Measurements from ENCODE around the gene CREB5.

The CREB5 gene

DNA sequence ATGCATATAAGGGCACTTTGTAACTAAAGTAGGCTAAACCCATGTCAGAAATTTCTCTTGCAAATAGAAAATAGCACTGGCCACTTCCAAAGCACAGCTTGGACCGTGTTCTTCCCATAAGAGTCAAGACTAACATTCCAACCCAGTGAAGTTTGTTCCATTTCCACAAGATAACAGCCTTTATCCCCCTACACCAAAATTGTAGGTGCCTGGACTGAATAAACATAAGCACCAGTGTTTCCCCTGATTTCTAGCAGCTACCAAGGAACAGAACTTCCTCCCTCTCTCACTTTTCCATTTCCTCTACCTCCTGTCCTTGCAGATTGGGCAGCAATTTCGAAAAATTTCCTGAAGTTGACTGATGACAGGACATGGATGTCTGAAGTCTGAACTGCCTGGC, 219.7 kb downstream of the CREB5 start:
- Histone ChIP-seq H3K4me1 (ENCODE audit: control insufficient read depth, insufficient read depth, low read depth, low read length) (peaks cover 3% of the 10 kb centered on the region), H2AFZ (ENCODE audit: low read depth, low read length) (no peak overlapping the region), H2BK5ac (ENCODE audit: low read depth, low read length, poor library complexity, severe bottlenecking) (no peak overlapping the region), H3K9me3 (ENCODE audit: control insufficient read depth, low read length) (no peaks in the 10 kb centered on the region), H2AK5ac (ENCODE audit: low read length, severe bottlenecking) (no peak overlapping the region), H3K27ac (ENCODE audit: low read length, poor library complexity, severe bottlenecking) (no peak overlapping the region), H3K79me1 (replicated peaks; ENCODE audit: low read length, poor library complexity, severe bottlenecking) (no peaks in the 10 kb centered on the region), H4K8ac (ENCODE audit: low read length) (no peak overlapping the region), H3K4me2 (ENCODE audit: low read length, poor library complexity, severe bottlenecking) (no peak overlapping the region), H2BK15ac (ENCODE audit: low read depth, poor library complexity, severe bottlenecking) (no peak overlapping the region), H4K91ac (ENCODE audit: low read length) (no peak overlapping the region), H3K9ac (ENCODE audit: low read length) (no peak overlapping the region), H3K14ac (ENCODE audit: low read length in 2 of 2) (no peak overlapping the region), H3K23ac (ENCODE audit: low read length in 2 of 2) (no peak overlapping the region), H3K18ac (ENCODE audit: low read depth in 1 of 2, low read length in 2 of 2) (no peak overlapping the region), H2BK12ac (ENCODE audit: low read length in 2 of 2) (no peak overlapping the region), H3K4ac (ENCODE audit: low read depth in 1 of 2, low read length in 2 of 2) (no peak overlapping the region), H2BK120ac (ENCODE audit: low read depth, low read length) (no peak overlapping the region), H3K4me3 (ENCODE audit: insufficient read depth in 1 of 2, low read depth in 1 of 2, low read length in 2 of 2) (no peak overlapping the region), H3K36me3 (ENCODE audit: control insufficient read depth in 1 of 2, insufficient read depth in 2 of 2, low read depth in 1 of 2, low read length in 2 of 2) (no peaks in the 10 kb centered on the region), H3K27me3 (ENCODE audit: control insufficient read depth in 1 of 2, insufficient read depth in 1 of 2, low read length in 2 of 2) (no peaks in the 10 kb centered on the region)
- DNase-seq, result no peak
- 70% methylated on average over 2 of the region's 2 CpGs for WGBS

GRCh38 chr7:28638914-28639313, 226.6 kb downstream of the CREB5 start:
- Histone ChIP-seq H3K4me3 (ENCODE audit: insufficient read depth in 1 of 2, low read depth in 1 of 2, low read length in 2 of 2) (no peak overlapping the region), H3K18ac (ENCODE audit: low read depth in 1 of 2, low read length in 2 of 2) (no peak overlapping the region), H2BK15ac (ENCODE audit: low read depth, poor library complexity, severe bottlenecking) (no peak overlapping the region), H4K91ac (ENCODE audit: low read length) (no peak overlapping the region), H3K14ac (ENCODE audit: low read length in 2 of 2) (no peak overlapping the region), H3K4me2 (ENCODE audit: low read length, poor library complexity, severe bottlenecking) (no peak overlapping the region), H3K4ac (ENCODE audit: low read depth in 1 of 2, low read length in 2 of 2) (no peak overlapping the region), H3K36me3 (ENCODE audit: control insufficient read depth in 1 of 2, insufficient read depth in 2 of 2, low read depth in 1 of 2, low read length in 2 of 2) (no peaks in the 10 kb centered on the region), H4K8ac (ENCODE audit: low read length) (no peak overlapping the region), H3K9me3 (ENCODE audit: control insufficient read depth, low read length) (no peaks in the 10 kb centered on the region), H3K9ac (ENCODE audit: low read length) (no peak overlapping the region), H2BK12ac (ENCODE audit: low read length in 2 of 2) (no peak overlapping the region), H2BK120ac (ENCODE audit: low read depth, low read length) (no peak overlapping the region), H2AFZ (ENCODE audit: low read depth, low read length) (no peak overlapping the region), H3K79me1 (replicated peaks; ENCODE audit: low read length, poor library complexity, severe bottlenecking) (no peaks in the 10 kb centered on the region), H3K27ac (ENCODE audit: low read length, poor library complexity, severe bottlenecking) (no peak overlapping the region), H3K4me1 (ENCODE audit: control insufficient read depth, insufficient read depth, low read depth, low read length) (peaks cover 2% of the 10 kb centered on the region), H2AK5ac (ENCODE audit: low read length, severe bottlenecking) (no peak overlapping the region), H3K27me3 (ENCODE audit: control insufficient read depth in 1 of 2, insufficient read depth in 1 of 2, low read length in 2 of 2) (no peaks in the 10 kb centered on the region), H3K23ac (ENCODE audit: low read length in 2 of 2) (no peak overlapping the region), H2BK5ac (ENCODE audit: low read depth, low read length, poor library complexity, severe bottlenecking) (no peak overlapping the region)
- no peak for DNase-seq
- WGBS, result no CpG with 5 or more reads among the region's 2 CpGs

DNA sequence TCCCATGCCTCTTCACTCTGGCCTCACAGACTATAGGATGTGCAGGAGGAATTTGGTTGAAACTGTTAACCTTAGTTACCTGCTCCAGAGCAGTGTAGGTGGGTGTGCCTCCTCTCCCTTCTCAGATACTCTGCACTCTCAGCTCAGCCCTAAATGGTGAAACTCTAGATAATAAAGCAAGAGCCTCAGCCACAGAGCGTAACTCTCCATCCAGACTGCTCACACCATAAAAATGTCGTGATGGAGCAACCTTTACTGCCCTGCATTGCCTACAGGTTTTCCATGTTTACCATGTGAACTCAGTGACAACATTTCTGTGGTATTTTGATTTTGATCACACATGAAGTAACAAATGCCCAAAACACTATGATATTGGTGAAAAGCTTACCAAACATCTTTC, 227.7 kb downstream of the CREB5 start:
- H3K9me3 ChIP-seq (ENCODE audit: control insufficient read depth, low read length), result no peaks in the 10 kb centered on the region
- no peak for DNase-seq
- no peak overlapping the region for H2BK15ac ChIP-seq (ENCODE audit: low read depth, poor library complexity, severe bottlenecking)
- peaks cover 2% of the 10 kb centered on the region for H3K4me1 ChIP-seq (ENCODE audit: control insufficient read depth, insufficient read depth, low read depth, low read length)
- no peak overlapping the region for H3K23ac ChIP-seq (ENCODE audit: low read length in 2 of 2)
- no peak overlapping the region for H4K8ac ChIP-seq (ENCODE audit: low read length)
- H3K4me2 ChIP-seq (ENCODE audit: low read length, poor library complexity, severe bottlenecking), result no peak overlapping the region
- WGBS, result 77% methylated on average over 2 of the region's 2 CpGs
- no peak overlapping the region for H3K14ac ChIP-seq (ENCODE audit: low read length in 2 of 2)
- no peak overlapping the region for H3K4ac ChIP-seq (ENCODE audit: low read depth in 1 of 2, low read length in 2 of 2)
- no peaks in the 10 kb centered on the region for H3K36me3 ChIP-seq (ENCODE audit: control insufficient read depth in 1 of 2, insufficient read depth in 2 of 2, low read depth in 1 of 2, low read length in 2 of 2)
- no peak overlapping the region for H3K4me3 ChIP-seq (ENCODE audit: insufficient read depth in 1 of 2, low read depth in 1 of 2, low read length in 2 of 2)
- no peak overlapping the region for H2AFZ ChIP-seq (ENCODE audit: low read depth, low read length)
- H2BK12ac ChIP-seq (ENCODE audit: low read length in 2 of 2), result no peak overlapping the region
- no peak overlapping the region for H2AK5ac ChIP-seq (ENCODE audit: low read length, severe bottlenecking)
- H3K27ac ChIP-seq (ENCODE audit: low read length, poor library complexity, severe bottlenecking), result no peak overlapping the region
- no peak overlapping the region for H4K91ac ChIP-seq (ENCODE audit: low read length)
- no peak overlapping the region for H3K9ac ChIP-seq (ENCODE audit: low read length)
- no peak overlapping the region for H2BK5ac ChIP-seq (ENCODE audit: low read depth, low read length, poor library complexity, severe bottlenecking)
- no peaks in the 10 kb centered on the region for H3K79me1 ChIP-seq (replicated peaks; ENCODE audit: low read length, poor library complexity, severe bottlenecking)
- H2BK120ac ChIP-seq (ENCODE audit: low read depth, low read length), result no peak overlapping the region
- H3K18ac ChIP-seq (ENCODE audit: low read depth in 1 of 2, low read length in 2 of 2), result no peak overlapping the region
- H3K27me3 ChIP-seq (ENCODE audit: control insufficient read depth in 1 of 2, insufficient read depth in 1 of 2, low read length in 2 of 2), result no peaks in the 10 kb centered on the region

DNA sequence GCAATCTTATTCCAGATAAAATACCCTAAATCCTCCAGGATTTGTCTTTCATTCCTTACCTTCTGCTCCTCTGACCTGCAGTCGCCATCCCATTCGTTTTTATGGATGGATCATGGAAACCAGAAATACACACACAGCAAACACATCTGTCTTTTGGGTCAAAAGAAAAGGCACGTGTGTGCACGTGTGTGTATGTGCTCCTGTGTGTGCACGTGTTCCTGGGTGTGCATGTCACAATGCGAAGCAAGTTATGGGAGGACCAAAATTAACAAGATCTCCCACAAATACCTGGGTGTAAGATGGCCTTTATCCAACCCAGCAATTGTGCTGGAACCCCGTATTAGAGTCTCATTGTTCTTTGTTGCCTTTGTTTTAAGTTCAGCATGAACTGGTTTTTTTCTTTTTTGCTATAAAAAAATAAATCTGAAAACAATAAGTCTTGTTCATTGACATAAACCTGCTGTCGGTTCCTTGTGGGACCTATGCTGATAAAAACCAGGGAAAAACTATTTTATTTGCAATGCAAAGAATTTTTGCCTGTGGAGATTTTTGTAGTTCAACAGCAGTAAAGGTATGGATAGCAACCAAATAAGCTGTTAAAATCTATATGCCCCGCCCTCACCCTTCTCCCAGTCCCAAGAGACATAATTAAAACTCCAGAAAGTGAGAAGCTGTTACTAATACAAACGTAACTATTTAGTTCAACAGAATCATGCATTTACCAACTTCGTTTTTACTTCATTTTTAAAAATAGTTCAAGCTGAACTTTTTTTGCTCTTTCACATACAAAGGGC, 229.6 kb downstream of the CREB5 start:
- Histone ChIP-seq H3K23ac (ENCODE audit: low read length in 2 of 2) (no peak overlapping the region), H3K4me2 (ENCODE audit: low read length, poor library complexity, severe bottlenecking) (no peak overlapping the region), H3K4me1 (ENCODE audit: control insufficient read depth, insufficient read depth, low read depth, low read length) (peaks cover 2% of the 10 kb centered on the region), H2BK5ac (ENCODE audit: low read depth, low read length, poor library complexity, severe bottlenecking) (no peak overlapping the region), H2BK120ac (ENCODE audit: low read depth, low read length) (no peak overlapping the region), H3K27ac (ENCODE audit: low read length, poor library complexity, severe bottlenecking) (no peak overlapping the region), H2BK12ac (ENCODE audit: low read length in 2 of 2) (no peak overlapping the region), H3K9ac (ENCODE audit: low read length) (peak overlapping the region; percentile 35), H2BK15ac (ENCODE audit: low read depth, poor library complexity, severe bottlenecking) (no peak overlapping the region), H3K27me3 (ENCODE audit: control insufficient read depth in 1 of 2, insufficient read depth in 1 of 2, low read length in 2 of 2) (no peaks in the 10 kb centered on the region), H4K8ac (ENCODE audit: low read length) (no peak overlapping the region), H3K79me1 (replicated peaks; ENCODE audit: low read length, poor library complexity, severe bottlenecking) (no peaks in the 10 kb centered on the region), H3K9me3 (ENCODE audit: control insufficient read depth, low read length) (no peaks in the 10 kb centered on the region), H3K14ac (ENCODE audit: low read length in 2 of 2) (no peak overlapping the region), H3K4ac (ENCODE audit: low read depth in 1 of 2, low read length in 2 of 2) (no peak overlapping the region), H3K4me3 (ENCODE audit: insufficient read depth in 1 of 2, low read depth in 1 of 2, low read length in 2 of 2) (no peak overlapping the region), H3K36me3 (ENCODE audit: control insufficient read depth in 1 of 2, insufficient read depth in 2 of 2, low read depth in 1 of 2, low read length in 2 of 2) (no peaks in the 10 kb centered on the region), H3K18ac (ENCODE audit: low read depth in 1 of 2, low read length in 2 of 2) (no peak overlapping the region), H2AK5ac (ENCODE audit: low read length, severe bottlenecking) (no peak overlapping the region), H2AFZ (ENCODE audit: low read depth, low read length) (no peak overlapping the region), H4K91ac (ENCODE audit: low read length) (no peak overlapping the region)
- no peak for DNase-seq
- WGBS, result 84% methylated on average over 10 of the region's 11 CpGs

Data from mesenchymal stem cell (in vitro differentiated cells and primary cell).